A549 (cell line): ENCODE data around the gene COMMD7.

ENCODE experiments used
- CTCF ChIP-seq: fragments of >200 bp; sonication (Bioruptor Twin); formaldehyde crosslinking; IDR thresholded peaks from 3 replicates; pipeline ENCODE4 v1.5.1; 2016
- ELK1 ChIP-seq: fragments of 150-350 bp; IDR thresholded peaks from 2 replicates; pipeline ENCODE4 v1.6.1; 2014; ENCODE audit warnings: low read depth, mild to moderate bottlenecking, low read length
- EP300 ChIP-seq, 2 experiments: fragments of >200 bp; sonication (Bioruptor Twin); formaldehyde crosslinking; IDR thresholded peaks; 2 replicates in 1 of 2; 3 replicates in 1 of 2; pipeline ENCODE4 v1.6.1; 2016 to 2017
- HDAC2 ChIP-seq: fragments of 200-600 bp; sonication (generic); IDR thresholded peaks from 2 replicates; pipeline ENCODE4 v1.6.1; 2016
- JUN ChIP-seq, 2 experiments: fragments of >200 bp; sonication (Bioruptor Twin); formaldehyde crosslinking; IDR thresholded peaks; 2 replicates in 1 of 2; 3 replicates in 1 of 2; pipeline ENCODE4 v1.6.1; 2016 to 2017
- KDM1A ChIP-seq: fragments of 200-600 bp; sonication (generic); IDR thresholded peaks from 2 replicates; pipeline ENCODE4 v1.6.1; 2016; ENCODE audit warnings: low read depth, mild to moderate bottlenecking
- MAX ChIP-seq: IDR thresholded peaks from 2 replicates; pipeline ENCODE4 v1.6.1; 2012
- POLR2A ChIP-seq: IDR thresholded peaks from 2 replicates; pipeline ENCODE4 v1.6.1; 2012; ENCODE audit warnings: mild to moderate bottlenecking, low read length
- POLR2AphosphoS2 ChIP-seq: conservative IDR thresholded peaks from 2 replicates; pipeline ENCODE4 v1.6.1; 2012; ENCODE audit warnings: low read length, improper control_type of control experiment, inconsistent platforms
- RAD21 ChIP-seq, 2 experiments: fragments of >200 bp in 1 of 2; sonication (Bioruptor Twin) in 1 of 2; formaldehyde crosslinking in 1 of 2; IDR thresholded peaks in 1 of 2; conservative IDR thresholded peaks in 1 of 2; 2 replicates in 1 of 2; 3 replicates in 1 of 2; pipeline ENCODE4 v1.6.1; 2012 to 2018; ENCODE audit warnings: inconsistent platforms in 1 of 2
- RCOR1 ChIP-seq: fragments of 150-350 bp; IDR thresholded peaks from 2 replicates; pipeline ENCODE4 v1.6.1; 2014; ENCODE audit warnings: antibody characterized with exemption, low read length, low read depth
- REST ChIP-seq: fragments of 200-600 bp; sonication (generic); IDR thresholded peaks from 2 replicates; pipeline ENCODE4 v1.6.1; 2016; ENCODE audit warnings: antibody characterized with exemption, mild to moderate bottlenecking, moderate library complexity
- RFX5 ChIP-seq: fragments of 450-650 bp; IDR thresholded peaks from 2 replicates; pipeline ENCODE4 v1.7.1; 2014; ENCODE audit warnings: antibody characterized with exemption, mild to moderate bottlenecking, moderate library complexity
- ZFP36 ChIP-seq: fragments of 450-650 bp; IDR thresholded peaks from 2 replicates; pipeline ENCODE4 v1.6.1; 2014; ENCODE audit warnings: borderline replicate concordance; ENCODE audit not compliant: partially characterized antibody

- TF ChIP-seq CTCF (no peak), POLR2AphosphoS2 (no peak), POLR2A (no peak), HDAC2 (no peak), REST (no peak), RFX5 (no peak), KDM1A (no peak), MAX (no peak), ZFP36 (no peak), JUN (IDR thresholded peaks at IDR 0.05) (no peak), EP300 (IDR thresholded peaks at IDR 0.05) (no peak), RCOR1 (no peak), RAD21 (conservative IDR thresholded peaks at IDR 0.05 in 1 of 2, IDR thresholded peaks at IDR 0.05 in 1 of 2) (no peak), ELK1 (no peak)
These were observed 32.2 kb upstream of the COMMD7 start for GRCh38 chr20:32775336-32775991.
